HepG2 (cell line): Measurements from ENCODE around the gene LAMA5. TPM values are rescaled to one million over a fixed set of nuclear protein-coding genes. Genes with fewer than 3 reads are reported as not detected.
A peak's percentile ranks its signal among the peaks of the same experiment; 100 is the strongest.

Experiments used
- AGO2 ChIP-seq: fragments of 200-400 bp; formaldehyde crosslinking; optimal IDR thresholded peaks from 2 replicates; pipeline ENCODE3; 2017; ENCODE audit warnings: mild to moderate bottlenecking, low read depth, low read length, moderate library complexity
- ARNTL ChIP-seq: sonication (generic); formaldehyde crosslinking; IDR thresholded peaks from 2 replicates; pipeline ENCODE4 v1.4.0; 2020; ENCODE audit warnings: mild to moderate bottlenecking, missing genetic modification reagents
- CC2D1A ChIP-seq: sonication (generic); formaldehyde crosslinking; IDR thresholded peaks from 2 replicates; pipeline ENCODE4 v1.8.1; 2023; ENCODE audit warnings: mild to moderate bottlenecking, missing genetic modification reagents
- CHD2 ChIP-seq: IDR thresholded peaks from 2 replicates; pipeline ENCODE4 v1.6.1; 2011; ENCODE audit warnings: low read depth, low read length, improper control_type of control experiment
- HMG20B ChIP-seq: conservative IDR thresholded peaks from 2 replicates; pipeline ENCODE4 v1.6.1; 2016; ENCODE audit warnings: missing genetic modification reagents, missing compliant biosample characterization
- HNRNPK ChIP-seq: fragments of 200-400 bp; formaldehyde crosslinking; IDR thresholded peaks from 2 replicates; pipeline ENCODE4 v1.6.1; 2018; ENCODE audit warnings: low read length, low read depth, moderate library complexity, mild to moderate bottlenecking; ENCODE audit not compliant: poor library complexity, severe bottlenecking
- HOXA5 ChIP-seq: sonication (generic); formaldehyde crosslinking; IDR thresholded peaks from 2 replicates; pipeline ENCODE4 v1.4.0; 2020; ENCODE audit warnings: missing genetic modification reagents
- JARID2 ChIP-seq: sonication (generic); formaldehyde crosslinking; IDR thresholded peaks from 2 replicates; pipeline ENCODE4 v1.8.1; 2023; ENCODE audit warnings: missing genetic modification reagents, inconsistent platforms; ENCODE audit not compliant: insufficient replicate concordance
- KLF16 ChIP-seq, 2 experiments: sonication (generic) in 1 of 2; formaldehyde crosslinking in 1 of 2; IDR thresholded peaks; 2 replicates each; pipeline versions ENCODE4 v1.6.1 to v1.8.0; 2016 to 2023; ENCODE audit warnings: missing genetic modification reagents in 2 of 2, missing compliant biosample characterization in 1 of 2
- KLF9 ChIP-seq: IDR thresholded peaks from 2 replicates; pipeline ENCODE4 v1.6.1; 2016; ENCODE audit warnings: low read depth
- MYC ChIP-seq: sonication (generic); formaldehyde crosslinking; IDR thresholded peaks from 2 replicates; pipeline ENCODE4 v1.9.0; 2021; ENCODE audit warnings: missing genetic modification reagents, borderline replicate concordance
- NFKB2 ChIP-seq: sonication (generic); formaldehyde crosslinking; IDR thresholded peaks from 2 replicates; pipeline ENCODE4 v1.4.0; 2020; ENCODE audit warnings: missing genetic modification reagents, borderline replicate concordance
- NPAS2 ChIP-seq: sonication (generic); formaldehyde crosslinking; IDR thresholded peaks from 2 replicates; pipeline ENCODE4 v1.8.0; 2022; ENCODE audit warnings: mild to moderate bottlenecking, missing genetic modification reagents, borderline replicate concordance
- RBFOX2 ChIP-seq: fragments of 200-400 bp; formaldehyde crosslinking; IDR thresholded peaks from 2 replicates; pipeline ENCODE4 v1.6.1; 2017; ENCODE audit warnings: low read depth, mild to moderate bottlenecking, low read length
- RBM22 ChIP-seq: fragments of 200-400 bp; formaldehyde crosslinking; optimal IDR thresholded peaks from 2 replicates; pipeline ENCODE3; 2017; ENCODE audit warnings: mild to moderate bottlenecking, low read length, moderate library complexity
- RXRB ChIP-seq: IDR thresholded peaks from 2 replicates; pipeline ENCODE4 v1.6.1; 2016; ENCODE audit warnings: borderline replicate concordance, missing genetic modification reagents, missing compliant biosample characterization
- TCF12 ChIP-seq, 2 experiments: fragments of 450-650 bp in 1 of 2; sonication (generic) in 1 of 2; formaldehyde crosslinking in 1 of 2; IDR thresholded peaks; 2 replicates each; pipeline versions ENCODE4 v1.6.1 to v1.8.0; 2017 to 2022; ENCODE audit warnings: antibody characterized with exemption in 1 of 2, mild to moderate bottlenecking in 1 of 2, missing genetic modification reagents in 1 of 2, moderate library complexity in 1 of 2
- TEAD3 ChIP-seq: optimal IDR thresholded peaks from 2 replicates; pipeline ENCODE3; 2016; ENCODE audit warnings: borderline replicate concordance
- TOE1 ChIP-seq: sonication (generic); formaldehyde crosslinking; IDR thresholded peaks from 2 replicates; pipeline ENCODE4 v1.4.0; 2020; ENCODE audit warnings: mild to moderate bottlenecking, missing genetic modification reagents
- ZNF207 ChIP-seq: fragments of 450-650 bp; IDR thresholded peaks from 2 replicates; pipeline ENCODE4 v1.6.1; 2016; ENCODE audit warnings: antibody characterized with exemption, borderline replicate concordance
- ZNF33B ChIP-seq: sonication (generic); formaldehyde crosslinking; IDR thresholded peaks from 2 replicates; pipeline ENCODE4 v1.5.1; 2020; ENCODE audit warnings: mild to moderate bottlenecking, missing genetic modification reagents
- ZNF652 ChIP-seq: IDR thresholded peaks from 2 replicates; pipeline ENCODE4 v1.6.1; 2016; ENCODE audit warnings: low read depth, borderline replicate concordance
- ZNF703 ChIP-seq: sonication (generic); formaldehyde crosslinking; IDR thresholded peaks from 2 replicates; pipeline ENCODE4 v1.5.1; 2020; ENCODE audit warnings: missing genetic modification reagents, mild to moderate bottlenecking, moderate library complexity, borderline replicate concordance
- polyA plus RNA-seq, 8 experiments: library from polyadenylated mRNA; depleted of rRNA in 3 of 8; stranded (reverse) in 7 of 8; unstranded in 1 of 8; fragments of >200 nt; fragmentation: Illumina TruSeq in 4 of 8; extraction: Trizol in 4 of 8; gene quantifications; 2 replicates each; pipeline versions ENCODE4 v1.2.1 to v1.2.3, GENCODE V29; 2011 to 2016; ENCODE audit warnings: low read depth in 4 of 8, missing spikeins in 1 of 8, mixed read lengths in 1 of 8; ENCODE audit not compliant: insufficient read depth in 1 of 8
- total RNA-seq, 5 experiments: library from RNA; depleted of rRNA; stranded (reverse); fragments of >200 nt; fragmentation: Illumina TruSeq; extraction: Trizol; gene quantifications; 2 replicates each; pipeline ENCODE4 v1.2.3, GENCODE V29; 2016; ENCODE audit warnings: low read depth in 1 of 5
- TF ChIP-seq, protein P1 (sequence below): sonication (generic); formaldehyde crosslinking; IDR thresholded peaks from 2 replicates; pipeline ENCODE4 v1.9.0; 2022; ENCODE audit warnings: low read depth, missing genetic modification reagents
- TF ChIP-seq, protein P2 (sequence below): sonication (generic); formaldehyde crosslinking; conservative IDR thresholded peaks from 2 replicates; pipeline ENCODE4 v1.4.0; 2020; ENCODE audit warnings: missing genetic modification reagents
- TF ChIP-seq, protein P3 (sequence below): sonication (generic); formaldehyde crosslinking; conservative IDR thresholded peaks from 2 replicates; pipeline ENCODE4 v1.8.0; 2022; ENCODE audit warnings: missing genetic modification reagents

Gene LAMA5
- total and polyA plus RNA-seq, 2 of the 13 experiments (the other 11 are each of a cell fraction or from before 2014, with no cell fraction given) = 21.0 to 44.7 TPM

DNA sequence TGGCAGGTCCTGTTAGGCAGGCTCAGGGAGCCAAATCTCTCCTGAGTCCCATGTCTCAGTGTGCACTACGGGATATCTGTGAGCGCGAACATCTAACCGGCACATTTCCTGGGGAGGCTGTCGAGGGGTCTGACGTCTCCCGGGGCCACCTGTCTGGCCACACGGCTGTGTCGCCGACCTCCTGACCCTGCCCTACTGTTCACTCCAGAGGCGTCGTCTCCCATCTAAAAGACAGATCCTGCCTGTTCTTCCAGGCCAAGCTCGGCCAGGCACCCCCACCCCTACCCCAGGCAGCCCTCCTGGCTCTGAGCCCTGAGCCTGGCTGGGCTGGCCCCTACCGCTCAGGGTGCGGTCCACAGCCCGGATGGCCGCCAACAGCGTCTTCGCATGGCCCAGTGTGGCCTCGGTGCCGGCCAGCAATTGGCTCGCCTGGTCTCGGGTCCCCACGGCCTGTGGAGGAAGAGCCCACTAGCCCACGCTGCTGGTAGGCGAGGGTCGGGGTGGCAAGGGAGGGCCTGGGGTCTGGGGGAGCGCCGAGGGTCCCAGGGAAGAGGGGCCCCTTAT, 47.7 kb downstream of the LAMA5 start (continued):
- no peak for TF ChIP-seq KLF16 (CRISPR knock-in tag; IDR thresholded peaks at IDR 0.05)
- TF ChIP-seq, protein P1, sequence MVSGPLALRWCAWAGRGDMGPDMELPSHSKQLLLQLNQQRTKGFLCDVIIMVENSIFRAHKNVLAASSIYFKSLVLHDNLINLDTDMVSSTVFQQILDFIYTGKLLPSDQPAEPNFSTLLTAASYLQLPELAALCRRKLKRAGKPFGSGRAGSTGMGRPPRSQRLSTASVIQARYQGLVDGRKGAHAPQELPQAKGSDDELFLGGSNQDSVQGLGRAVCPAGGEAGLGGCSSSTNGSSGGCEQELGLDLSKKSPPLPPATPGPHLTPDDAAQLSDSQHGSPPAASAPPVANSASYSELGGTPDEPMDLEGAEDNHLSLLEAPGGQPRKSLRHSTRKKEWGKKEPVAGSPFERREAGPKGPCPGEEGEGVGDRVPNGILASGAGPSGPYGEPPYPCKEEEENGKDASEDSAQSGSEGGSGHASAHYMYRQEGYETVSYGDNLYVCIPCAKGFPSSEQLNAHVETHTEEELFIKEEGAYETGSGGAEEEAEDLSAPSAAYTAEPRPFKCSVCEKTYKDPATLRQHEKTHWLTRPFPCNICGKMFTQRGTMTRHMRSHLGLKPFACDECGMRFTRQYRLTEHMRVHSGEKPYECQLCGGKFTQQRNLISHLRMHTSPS (CRISPR knock-in tag) = no peak
- no peak for TF ChIP-seq JARID2 (CRISPR knock-in tag)
- TF ChIP-seq RBFOX2 = peak; percentile 40
- no peak for TF ChIP-seq RXRB
- TF ChIP-seq TCF12 (IDR thresholded peaks at IDR 0.05) = no peak
- TF ChIP-seq TCF12 (CRISPR knock-in tag; IDR thresholded peaks at IDR 0.05) = no peak
- TF ChIP-seq KLF9 (CRISPR knock-in tag) = no peak
- TF ChIP-seq NPAS2 = no peak
- 0 out of 2 replicates have a peak, but pooled peaks have one; percentile 1 for TF ChIP-seq NFKB2 (CRISPR knock-in tag)
- 0 out of 2 replicates have a peak, but pooled peaks have one; percentile 25 for TF ChIP-seq MYC (CRISPR knock-in tag)
- peak; percentile 43 for TF ChIP-seq HNRNPK
- no peak for TF ChIP-seq TOE1 (CRISPR knock-in tag)
- peak; percentile 23 for TF ChIP-seq RBM22
- TF ChIP-seq CHD2 = no peak
- no peak for TF ChIP-seq HOXA5 (CRISPR knock-in tag)
- no peak for TF ChIP-seq CC2D1A
- no peak for TF ChIP-seq HMG20B (CRISPR knock-in tag)
- TF ChIP-seq, protein P2, sequence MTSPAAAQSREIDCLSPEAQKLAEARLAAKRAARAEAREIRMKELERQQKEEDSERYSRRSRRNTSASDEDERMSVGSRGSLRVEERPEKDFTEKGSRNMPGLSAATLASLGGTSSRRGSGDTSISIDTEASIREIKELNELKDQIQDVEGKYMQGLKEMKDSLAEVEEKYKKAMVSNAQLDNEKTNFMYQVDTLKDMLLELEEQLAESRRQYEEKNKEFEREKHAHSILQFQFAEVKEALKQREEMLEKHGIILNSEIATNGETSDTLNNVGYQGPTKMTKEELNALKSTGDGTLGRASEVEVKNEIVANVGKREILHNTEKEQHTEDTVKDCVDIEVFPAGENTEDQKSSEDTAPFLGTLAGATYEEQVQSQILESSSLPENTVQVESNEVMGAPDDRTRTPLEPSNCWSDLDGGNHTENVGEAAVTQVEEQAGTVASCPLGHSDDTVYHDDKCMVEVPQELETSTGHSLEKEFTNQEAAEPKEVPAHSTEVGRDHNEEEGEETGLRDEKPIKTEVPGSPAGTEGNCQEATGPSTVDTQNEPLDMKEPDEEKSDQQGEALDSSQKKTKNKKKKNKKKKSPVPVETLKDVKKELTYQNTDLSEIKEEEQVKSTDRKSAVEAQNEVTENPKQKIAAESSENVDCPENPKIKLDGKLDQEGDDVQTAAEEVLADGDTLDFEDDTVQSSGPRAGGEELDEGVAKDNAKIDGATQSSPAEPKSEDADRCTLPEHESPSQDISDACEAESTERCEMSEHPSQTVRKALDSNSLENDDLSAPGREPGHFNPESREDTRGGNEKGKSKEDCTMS = no peak
- no peak for TF ChIP-seq ZNF207
- no peak for TF ChIP-seq ZNF33B
- TF ChIP-seq ARNTL (CRISPR knock-in tag) = no peak
- TF ChIP-seq, protein P3, sequence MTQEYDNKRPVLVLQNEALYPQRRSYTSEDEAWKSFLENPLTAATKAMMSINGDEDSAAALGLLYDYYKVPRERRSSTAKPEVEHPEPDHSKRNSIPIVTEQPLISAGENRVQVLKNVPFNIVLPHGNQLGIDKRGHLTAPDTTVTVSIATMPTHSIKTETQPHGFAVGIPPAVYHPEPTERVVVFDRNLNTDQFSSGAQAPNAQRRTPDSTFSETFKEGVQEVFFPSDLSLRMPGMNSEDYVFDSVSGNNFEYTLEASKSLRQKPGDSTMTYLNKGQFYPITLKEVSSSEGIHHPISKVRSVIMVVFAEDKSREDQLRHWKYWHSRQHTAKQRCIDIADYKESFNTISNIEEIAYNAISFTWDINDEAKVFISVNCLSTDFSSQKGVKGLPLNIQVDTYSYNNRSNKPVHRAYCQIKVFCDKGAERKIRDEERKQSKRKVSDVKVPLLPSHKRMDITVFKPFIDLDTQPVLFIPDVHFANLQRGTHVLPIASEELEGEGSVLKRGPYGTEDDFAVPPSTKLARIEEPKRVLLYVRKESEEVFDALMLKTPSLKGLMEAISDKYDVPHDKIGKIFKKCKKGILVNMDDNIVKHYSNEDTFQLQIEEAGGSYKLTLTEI = no peak
- TF ChIP-seq TEAD3 (CRISPR knock-in tag) = no peak
- no peak for TF ChIP-seq ZNF652 (CRISPR knock-in tag)
- TF ChIP-seq AGO2 = peak; percentile 14
- no peak for TF ChIP-seq ZNF703
